Mucosa of gallbladder (tissue), 1 donor: ENCODE results near the gene LRRC1. TPM values are rescaled to one million over a fixed set of nuclear protein-coding genes. Genes with fewer than 3 reads are reported as not detected.
"Not testable (repeated sequence)": the region's sequence is repeated elsewhere in the genome, so short reads cannot be mapped to it uniquely, and the experiment has no call there.

ENCODE experiments used
- DNase-seq: peaks from one replicate; pipeline ENCODE4 v3.0.0-alpha.2; 2020; ENCODE audit warnings: low spot score
- total RNA-seq: library from RNA; stranded (reverse); gene quantifications from one replicate; pipeline ENCODE4 v1.2.1, GENCODE V29; 2021
- donor health status: DM: no; HTN: no; CAD: no.

The LRRC1 gene
- total RNA-seq, 1 donor from 2014 or later, result 17.3 TPM

- no peak for DNase-seq
Measured at GRCh38 chr6:53792973-53793317, 1.9 kb upstream of the LRRC1 start.

- DNase-seq, result peak; percentile 69
Measured at GRCh38 chr6:53793318-53794136, 1.3 kb upstream of the LRRC1 start.

- peak; percentile 75 for DNase-seq
Measured at GRCh38 chr6:53794137-53794719, 577 bp upstream of the LRRC1 start.

GRCh38 chr6:53795340-53795701, 516 bp downstream of the LRRC1 start:
- peak; percentile 20 for DNase-seq

- DNase-seq, result peak; percentile 23
Measured at GRCh38 chr6:53795702-53796450, 1.1 kb downstream of the LRRC1 start.

GRCh38 chr6:53796451-53796780, 1.6 kb downstream of the LRRC1 start:
- no peak for DNase-seq

GRCh38 chr6:53796791-53797190, 2.0 kb downstream of the LRRC1 start:
- DNase-seq, result no peak

GRCh38 chr6:53797304-53797703, 2.5 kb downstream of the LRRC1 start:
- DNase-seq, result no peak

- DNase-seq, result no peak
Measured at GRCh38 chr6:53799340-53799739, 4.5 kb downstream of the LRRC1 start.

GRCh38 chr6:53801022-53801421, 6.2 kb downstream of the LRRC1 start:
- DNase-seq, result no peak

GRCh38 chr6:53802582-53802981, 7.8 kb downstream of the LRRC1 start:
- DNase-seq, result no peak

GRCh38 chr6:53803081-53803860, 8.5 kb downstream of the LRRC1 start:
- no peak for DNase-seq

- DNase-seq, result no peak
Measured at GRCh38 chr6:53805016-53805415, 10.2 kb downstream of the LRRC1 start.

- DNase-seq, result no peak
Measured at GRCh38 chr6:53805725-53806124, 10.9 kb downstream of the LRRC1 start.

GRCh38 chr6:53807606-53808005, 12.8 kb downstream of the LRRC1 start:
- not testable (repeated sequence) for DNase-seq

GRCh38 chr6:53808302-53808881, 13.6 kb downstream of the LRRC1 start:
- DNase-seq, result no peak

GRCh38 chr6:53809691-53810090, 14.9 kb downstream of the LRRC1 start:
- DNase-seq, result no peak

- peak; percentile 86 for DNase-seq
Measured at GRCh38 chr6:53811082-53811481, 16.3 kb downstream of the LRRC1 start.

GRCh38 chr6:53811746-53812145, 16.9 kb downstream of the LRRC1 start:
- DNase-seq, result no peak

GRCh38 chr6:53813096-53813495, 18.3 kb downstream of the LRRC1 start:
- DNase-seq, result no peak

GRCh38 chr6:53813801-53814200, 19.0 kb downstream of the LRRC1 start:
- no peak for DNase-seq

- no peak for DNase-seq
Measured at GRCh38 chr6:53814353-53814752, 19.5 kb downstream of the LRRC1 start.
